Common myeloid progenitor, CD34-positive (primary cell): ENCODE results near the gene FAM222B.
"Not testable (repeated sequence)": the region's sequence is repeated elsewhere in the genome, so short reads cannot be mapped to it uniquely, and the experiment has no call there.

ENCODE experiments used
- CTCF ChIA-PET: fragments of 350-600 bp; sonication (Branson Sonifier 250); formaldehyde crosslinking; loops from one replicate; lab custom pipeline; 2021; ENCODE audit warnings: antibody characterized with exemption; lab: Charles Lee
- POLR2A ChIA-PET: fragments of 350-600 bp; sonication (Branson Sonifier 250); formaldehyde crosslinking; loops from one replicate; lab custom pipeline; 2021; ENCODE audit warnings: antibody characterized with exemption; lab: Charles Lee
- DNase-seq, 3 donors: peaks; one replicate each; pipeline versions ENCODE4 v3.0.0 to v3.0.0-alpha.2; 2013
- H3K27ac ChIP-seq, 2 experiments: 1 replicate in 1 of 2; 2 replicates in 1 of 2; pipeline ENCODE4 v1.7.0; 2013; ENCODE audit warnings: inconsistent platforms in 2 of 2, low read length in 2 of 2, mild to moderate bottlenecking in 2 of 2, low read depth in 1 of 2, moderate library complexity in 1 of 2; ENCODE audit not compliant: severe bottlenecking in 2 of 2, insufficient read depth in 1 of 2, poor library complexity in 1 of 2
- H3K27me3 ChIP-seq, 5 experiments: replicated peaks in 2 of 5; 1 replicate in 3 of 5; 2 replicates in 2 of 5; pipeline versions ENCODE4 v1.6.1 to v1.7.0; 2013; ENCODE audit warnings: low read length in 4 of 5, mild to moderate bottlenecking in 2 of 5, moderate library complexity in 2 of 5, inconsistent platforms in 1 of 5; ENCODE audit not compliant: insufficient read depth in 5 of 5, control insufficient read depth in 4 of 5
- H3K36me3 ChIP-seq, 4 experiments: 1 replicate in 2 of 4; 2 replicates in 2 of 4; pipeline versions ENCODE4 v1.6.1 to v1.7.0; 2013; ENCODE audit warnings: low read length in 3 of 4, control low read depth in 1 of 4, mild to moderate bottlenecking in 1 of 4; ENCODE audit not compliant: control insufficient read depth in 4 of 4, insufficient read depth in 4 of 4
- H3K4me1 ChIP-seq, 4 experiments: 1 replicate in 3 of 4; 2 replicates in 1 of 4; pipeline versions ENCODE4 v1.6.1 to v1.7.1; 2013; ENCODE audit warnings: low read length in 3 of 4, mild to moderate bottlenecking in 3 of 4, control low read depth in 1 of 4, inconsistent platforms in 1 of 4, moderate library complexity in 1 of 4; ENCODE audit not compliant: control insufficient read depth in 4 of 4, insufficient read depth in 4 of 4; ENCODE audit errors: control extremely low read depth in 1 of 4
- H3K4me3 ChIP-seq, 7 experiments: 1 replicate in 4 of 7; 2 replicates in 3 of 7; pipeline versions ENCODE4 v1.5.1 to v1.7.0; 2013; ENCODE audit warnings: mild to moderate bottlenecking in 7 of 7, low read length in 6 of 7, moderate library complexity in 6 of 7, inconsistent platforms in 2 of 7, low read depth in 2 of 7, control low read depth in 1 of 7; ENCODE audit not compliant: insufficient read depth in 4 of 7, control insufficient read depth in 1 of 7; ENCODE audit errors: extremely low read depth in 1 of 7
- H3K9me3 ChIP-seq, 5 experiments: 1 replicate in 4 of 5; 2 replicates in 1 of 5; pipeline versions ENCODE4 v1.6.1 to v1.7.1; 2013; ENCODE audit warnings: low read length in 4 of 5, mild to moderate bottlenecking in 2 of 5, inconsistent platforms in 1 of 5, low read depth in 1 of 5, moderate library complexity in 1 of 5; ENCODE audit not compliant: control insufficient read depth in 4 of 5, insufficient read depth in 2 of 5; ENCODE audit errors: control extremely low read depth in 1 of 5
- WGBS: methylation state at CpG from one replicate; pipeline ENCODE4 v1.1.5; 2013; ENCODE audit not compliant: insufficient coverage; 5-methylcytosine and 5-hydroxymethylcytosine counted together

The FAM222B gene

GRCh38 chr17:28811651-28812090 lies 30.9 kb downstream of the FAM222B start:
- no peaks in the 10 kb centered on the region for H3K9me3 ChIP-seq
- ChIA-PET POLR2A (interaction anchor here (0.6 to 2.3 kb wide), 4 partner anchors 15 to 138 kb away, joined by 3 to 15 read pairs (median 4); partner anchors contain the start of gene FAM222B), CTCF (interaction anchor here (0.7 to 2.1 kb wide), 6 partner anchors 9 to 87 kb away, joined by 3 to 5 read pairs (median 4); no protein-coding TSS in a partner anchor)
- peak; percentile 30 to 43 (median 33) for DNase-seq
- WGBS: 0% methylated on average over 1 of the region's 6 CpGs
- peaks cover 18 to 51% (median 31%) of the 10 kb centered on the region in 4 experiments for H3K4me1 ChIP-seq
- no peaks in the 10 kb centered on the region for H3K36me3 ChIP-seq
- peak overlapping the region in 6 of 7 experiments; percentile 84 to 95 (median 90) for H3K4me3 ChIP-seq
- H3K27me3 ChIP-seq: no peaks in the 10 kb centered on the region
- H3K27ac ChIP-seq: peak overlapping the region; percentile 77 to 97

- no peak for DNase-seq
- POLR2A ChIA-PET: interaction anchor here (0.8 kb wide), 1 partner anchor 10 kb away, joined by 4 read pairs; no protein-coding TSS in a partner anchor
- no peak overlapping the region for H3K4me3 ChIP-seq
Observed at GRCh38 chr17:28810437-28810836, 32.2 kb downstream of the FAM222B start.

DNA sequence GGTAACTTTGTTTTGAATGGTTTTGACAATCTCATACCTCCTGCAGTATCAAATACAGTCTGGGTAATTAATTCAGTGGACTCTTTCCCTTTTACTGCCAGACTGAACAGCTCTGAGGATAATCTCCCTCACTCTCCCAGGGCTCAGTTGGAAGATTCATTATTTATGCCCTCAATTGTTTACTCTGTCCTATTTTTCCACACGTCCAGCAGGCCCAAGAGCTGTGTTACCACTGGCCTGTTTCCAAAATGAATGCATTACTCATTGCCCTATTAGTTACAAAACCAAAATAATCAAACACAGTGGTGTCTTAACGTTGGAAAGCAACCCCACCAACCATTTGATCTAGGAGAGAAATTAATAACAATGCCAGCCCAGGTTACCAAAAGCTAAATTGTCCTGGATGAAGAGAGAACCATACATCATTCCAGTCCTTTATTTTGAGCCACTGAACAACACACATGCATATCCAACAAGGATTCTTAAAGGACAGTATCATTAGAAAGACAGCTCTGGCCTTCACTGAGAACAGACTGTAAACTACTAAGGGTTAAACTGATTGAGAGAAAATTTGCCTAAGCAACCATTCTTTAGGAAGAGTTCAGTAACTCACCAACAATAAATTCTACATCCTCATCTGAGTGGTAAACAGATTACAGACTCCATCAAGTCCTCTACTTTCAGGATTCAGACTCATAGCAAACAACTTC lies 34.5 kb downstream of the FAM222B start:
- DNase-seq: no peak
- peaks cover 3 to 18% (median 17%) of the 10 kb centered on the region in 4 experiments for H3K36me3 ChIP-seq
- no peaks in the 10 kb centered on the region for H3K9me3 ChIP-seq
- CTCF ChIA-PET: interaction anchor here (1.0 to 1.8 kb wide), 6 partner anchors 14 to 82 kb away, joined by 3 to 8 read pairs (median 4); partner anchors contain the start of gene TLCD1
- no peaks in the 10 kb centered on the region for H3K27me3 ChIP-seq
- WGBS: 67% methylated on average over 2 of the region's 2 CpGs
- H3K4me3 ChIP-seq: peak overlapping the region in 1 of 7 experiments; percentile 24
- H3K4me1 ChIP-seq: peaks cover 15 to 46% (median 28%) of the 10 kb centered on the region in 4 experiments
- POLR2A ChIA-PET: interaction anchor here (1.0 to 1.2 kb wide), 2 partner anchors 11 to 15 kb away, joined by 3 to 4 read pairs; no protein-coding TSS in a partner anchor
- peak overlapping the region in 1 of 2 experiments; percentile 71 for H3K27ac ChIP-seq

More at GRCh38 chr17:28810437-28810836, 32.2 kb downstream of the FAM222B start:
- H3K9me3 ChIP-seq: no peaks in the 10 kb centered on the region
- CTCF ChIA-PET: interaction anchor here (0.6 to 2.2 kb wide), 10 partner anchors 17 to 97 kb away, joined by 3 to 11 read pairs (median 3); partner anchors contain the start of gene NEK8
- WGBS: no CpG with 5 or more reads among the region's 1 CpG
- H3K27me3 ChIP-seq: no peaks in the 10 kb centered on the region
- H3K4me1 ChIP-seq: peaks cover 18 to 51% (median 31%) of the 10 kb centered on the region in 4 experiments
- H3K36me3 ChIP-seq: peaks cover 0 to 9% (median 5%) of the 10 kb centered on the region in 4 experiments
- no peak overlapping the region for H3K27ac ChIP-seq

- POLR2A ChIA-PET: no interaction called here
- H3K9me3 ChIP-seq: no peaks in the 10 kb centered on the region
- H3K27me3 ChIP-seq: no peaks in the 10 kb centered on the region
- H3K36me3 ChIP-seq: peaks cover 0 to 5% (median 2%) of the 10 kb centered on the region in 4 experiments
- no peak overlapping the region for H3K4me3 ChIP-seq
- no CpG with 5 or more reads among the region's 2 CpGs for WGBS
- H3K4me1 ChIP-seq: peaks cover 0 to 8% (median 6%) of the 10 kb centered on the region in 4 experiments
- CTCF ChIA-PET: interaction anchor here (1.4 to 3.9 kb wide), 3 partner anchors 8 to 33 kb away, joined by 3 to 16 read pairs (median 5); no protein-coding TSS in a partner anchor
- no peak overlapping the region for H3K27ac ChIP-seq
- DNase-seq: no peak
Observed at GRCh38 chr17:28796062-28796461, 46.5 kb downstream of the FAM222B start.

GRCh38 chr17:28794846-28795441 lies 47.6 kb downstream of the FAM222B start:
- H3K4me3 ChIP-seq, POLR2A ChIA-PET, DNase-seq, H3K27ac ChIP-seq, H3K9me3 ChIP-seq, H3K27me3 ChIP-seq, H3K36me3 ChIP-seq, H3K4me1 ChIP-seq: not testable (repeated sequence)
- 97% methylated on average over 12 of the region's 14 CpGs for WGBS
- CTCF ChIA-PET: interaction anchor here (3.9 kb wide), 1 partner anchor 32 kb away, joined by 16 read pairs; no protein-coding TSS in a partner anchor

GRCh38 chr17:28792877-28793661 lies 49.5 kb downstream of the FAM222B start:
- peak; percentile 46 to 86 (median 79) for DNase-seq
- WGBS: no CpG with 5 or more reads among the region's 2 CpGs
- Histone ChIP-seq H3K27me3 (no peaks in the 10 kb centered on the region), H3K4me3 (no peak overlapping the region), H3K9me3 (no peaks in the 10 kb centered on the region), H3K27ac (no peak overlapping the region), H3K4me1 (peaks cover 0 to 8% (median 6%) of the 10 kb centered on the region in 4 experiments), H3K36me3 (peaks cover 0 to 3% (median 1%) of the 10 kb centered on the region in 4 experiments)
- ChIA-PET POLR2A (interaction anchor here (0.6 kb wide), 2 partner anchors 15 to 179 kb away, joined by 4 to 6 read pairs; no protein-coding TSS in a partner anchor), CTCF (interaction anchor here (0.9 to 2.2 kb wide), 3 partner anchors 15 to 73 kb away, joined by 3 to 6 read pairs (median 3); partner anchors contain the start of gene RPL23A)
